ENCODE data around the gene ADGRV1. TPM values are rescaled to one million over a fixed set of nuclear protein-coding genes. Genes with fewer than 3 reads are reported as not detected.
"Not testable (repeated sequence)": the region's sequence is repeated elsewhere in the genome, so short reads cannot be mapped to it uniquely, and the experiment has no call there.

Gene ADGRV1
- polyA plus RNA-seq, 3 donors = 0.18 to 0.33 TPM; not detected in 1

DNA sequence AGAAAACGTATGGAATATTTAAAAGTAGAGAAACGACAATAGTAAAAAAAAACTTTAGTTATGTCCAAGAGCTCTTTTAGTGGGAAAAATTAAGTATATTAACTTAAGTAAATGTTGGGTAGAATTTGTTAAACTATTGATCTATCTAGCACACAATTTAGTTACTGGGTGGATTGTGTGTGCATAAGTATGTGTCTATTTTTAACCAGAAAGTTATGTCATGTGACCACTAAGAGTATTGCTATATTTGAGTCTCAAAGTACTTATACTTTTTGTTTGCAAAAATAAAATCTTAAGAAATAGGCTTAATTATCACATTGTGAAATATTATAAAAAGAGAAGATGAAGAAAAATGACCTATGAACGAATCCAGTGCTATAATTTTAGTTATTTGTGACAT is 56.8 kb downstream of the ADGRV1 start:
- Mint-ChIP-seq H3K27me3 (ENCODE audit: low read depth in 3 of 3) (peaks cover 0 to under 1% (median 0%) of the 10 kb centered on the region in 3 donors), H3K4me1 (peaks cover 26% of the 10 kb centered on the region), H3K36me3 (no peaks in the 10 kb centered on the region), H3K4me3 (no peak overlapping the region), H3K27ac (no peak overlapping the region), H3K9me3 (peaks cover 0 to 3% (median 0%) of the 10 kb centered on the region in 7 donors)
- Histone ChIP-seq H3K36me3 (replicated peaks in 1 of 2; ENCODE audit: control insufficient read depth in 1 of 2, insufficient read depth in 2 of 2, low read length in 2 of 2) (no peaks in the 10 kb centered on the region), H3K4me1 (ENCODE audit: control insufficient read depth in 1 of 2, insufficient read depth in 2 of 2, low read length in 2 of 2) (peaks cover 5 to 18% of the 10 kb centered on the region in 2 donors), H3K27me3 (ENCODE audit: control insufficient read depth in 2 of 2, insufficient read depth in 2 of 2, low read length in 2 of 2) (no peaks in the 10 kb centered on the region), H4K20me1 (ENCODE audit: insufficient read depth, low read length) (no peaks in the 10 kb centered on the region), H3K4me3 (replicated peaks in 1 of 3; ENCODE audit: low read depth in 2 of 3, low read length in 3 of 3) (no peak overlapping the region), H2AFZ (ENCODE audit: insufficient read depth, low read depth, low read length, poor library complexity, severe bottlenecking) (no peak overlapping the region), H3K79me2 (ENCODE audit: insufficient read depth, low read length) (no peaks in the 10 kb centered on the region), H3K4me2 (replicated peaks; ENCODE audit: extremely low read depth, low read length, poor library complexity, severe bottlenecking) (no peak overlapping the region), H3K27ac (ENCODE audit: low read depth in 1 of 2, low read length in 2 of 2) (no peak overlapping the region), H3K9me3 (replicated peaks in 1 of 2; ENCODE audit: control insufficient read depth in 1 of 2, insufficient read depth in 1 of 2, low read length in 2 of 2) (no peaks in the 10 kb centered on the region), H3K9ac (ENCODE audit: insufficient read depth, low read length, poor library complexity, severe bottlenecking) (no peak overlapping the region)
- DNase-seq = no peak
- intact Hi-C loops (cut with micrococcal nuclease) = no loop called here
- TF ChIP-seq, protein P1, sequence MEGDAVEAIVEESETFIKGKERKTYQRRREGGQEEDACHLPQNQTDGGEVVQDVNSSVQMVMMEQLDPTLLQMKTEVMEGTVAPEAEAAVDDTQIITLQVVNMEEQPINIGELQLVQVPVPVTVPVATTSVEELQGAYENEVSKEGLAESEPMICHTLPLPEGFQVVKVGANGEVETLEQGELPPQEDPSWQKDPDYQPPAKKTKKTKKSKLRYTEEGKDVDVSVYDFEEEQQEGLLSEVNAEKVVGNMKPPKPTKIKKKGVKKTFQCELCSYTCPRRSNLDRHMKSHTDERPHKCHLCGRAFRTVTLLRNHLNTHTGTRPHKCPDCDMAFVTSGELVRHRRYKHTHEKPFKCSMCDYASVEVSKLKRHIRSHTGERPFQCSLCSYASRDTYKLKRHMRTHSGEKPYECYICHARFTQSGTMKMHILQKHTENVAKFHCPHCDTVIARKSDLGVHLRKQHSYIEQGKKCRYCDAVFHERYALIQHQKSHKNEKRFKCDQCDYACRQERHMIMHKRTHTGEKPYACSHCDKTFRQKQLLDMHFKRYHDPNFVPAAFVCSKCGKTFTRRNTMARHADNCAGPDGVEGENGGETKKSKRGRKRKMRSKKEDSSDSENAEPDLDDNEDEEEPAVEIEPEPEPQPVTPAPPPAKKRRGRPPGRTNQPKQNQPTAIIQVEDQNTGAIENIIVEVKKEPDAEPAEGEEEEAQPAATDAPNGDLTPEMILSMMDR (IDR thresholded peaks at IDR 0.05) = no peak
- no CpG with 5 or more reads among the region's 3 CpGs for WGBS (ENCODE audit: insufficient coverage)

DNA sequence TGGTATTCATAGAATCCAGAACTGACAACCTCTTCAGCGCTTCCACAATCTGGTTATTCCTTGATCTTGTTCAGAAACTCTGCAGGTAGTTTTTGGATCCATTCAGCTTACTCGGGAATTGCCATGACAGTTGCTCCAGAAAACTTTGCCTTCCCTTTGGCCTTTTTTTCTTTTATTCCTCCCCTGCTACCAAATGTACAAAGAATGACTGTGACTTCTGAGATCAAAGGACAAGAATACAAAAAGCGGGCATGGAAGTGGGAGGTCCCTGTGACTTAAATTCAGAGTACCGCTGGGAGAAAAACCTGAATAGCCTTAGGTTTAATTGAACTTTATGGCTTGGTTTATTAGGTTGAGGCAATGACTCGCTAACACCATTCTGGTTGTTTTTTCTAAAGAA is 59.5 kb downstream of the ADGRV1 start:
- no peak overlapping the region for H2AFZ ChIP-seq (ENCODE audit: insufficient read depth, low read depth, low read length, poor library complexity, severe bottlenecking)
- WGBS (ENCODE audit: insufficient coverage) = 100% methylated on average over 1 of the region's 5 CpGs

DNA sequence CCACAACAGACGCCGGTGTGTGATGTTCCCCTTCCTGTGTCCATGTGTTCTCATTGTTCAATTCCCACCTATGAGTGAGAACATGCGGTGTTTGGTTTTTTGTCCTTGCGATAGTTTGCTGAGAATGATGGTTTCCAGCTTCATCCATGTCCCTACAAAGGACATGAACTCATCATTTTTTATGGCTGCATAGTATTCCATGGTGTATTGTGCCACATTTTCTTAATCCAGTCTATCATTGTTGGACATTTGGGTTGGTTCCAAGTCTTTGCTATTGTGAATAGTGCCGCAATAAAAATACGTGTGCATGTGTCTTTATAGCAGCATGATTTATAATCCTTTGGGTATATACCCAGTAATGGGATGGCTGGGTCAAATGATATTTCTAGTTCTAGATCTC is 61.2 kb downstream of the ADGRV1 start:
- no CpG with 5 or more reads among the region's 6 CpGs for WGBS (ENCODE audit: insufficient coverage)
- H3K27me3 Mint-ChIP-seq (ENCODE audit: low read depth in 3 of 3); H3K79me2 ChIP-seq (ENCODE audit: insufficient read depth, low read length); H3K4me3 ChIP-seq (replicated peaks in 1 of 3; ENCODE audit: low read depth in 2 of 3, low read length in 3 of 3); H3K36me3 Mint-ChIP-seq; H3K4me3 Mint-ChIP-seq; intact Hi-C loops (cut with micrococcal nuclease); H2AFZ ChIP-seq (ENCODE audit: insufficient read depth, low read depth, low read length, poor library complexity, severe bottlenecking); H3K27ac ChIP-seq (ENCODE audit: low read depth in 1 of 2, low read length in 2 of 2); H3K4me2 ChIP-seq (replicated peaks; ENCODE audit: extremely low read depth, low read length, poor library complexity, severe bottlenecking); H3K27me3 ChIP-seq (ENCODE audit: control insufficient read depth in 2 of 2, insufficient read depth in 2 of 2, low read length in 2 of 2); H3K9me3 Mint-ChIP-seq; H3K36me3 ChIP-seq (replicated peaks in 1 of 2; ENCODE audit: control insufficient read depth in 1 of 2, insufficient read depth in 2 of 2, low read length in 2 of 2); H4K20me1 ChIP-seq (ENCODE audit: insufficient read depth, low read length); H3K9ac ChIP-seq (ENCODE audit: insufficient read depth, low read length, poor library complexity, severe bottlenecking); H3K27ac Mint-ChIP-seq; DNase-seq; H3K9me3 ChIP-seq (replicated peaks in 1 of 2; ENCODE audit: control insufficient read depth in 1 of 2, insufficient read depth in 1 of 2, low read length in 2 of 2): not testable (repeated sequence)
- peaks cover 15% of the 10 kb centered on the region for H3K4me1 Mint-ChIP-seq
- peaks cover 0 to 10% of the 10 kb centered on the region in 2 donors for H3K4me1 ChIP-seq (ENCODE audit: control insufficient read depth in 1 of 2, insufficient read depth in 2 of 2, low read length in 2 of 2)

More for the DNA sequence above, 59.5 kb downstream of the ADGRV1 start:
- H3K27me3 ChIP-seq (ENCODE audit: control insufficient read depth in 2 of 2, insufficient read depth in 2 of 2, low read length in 2 of 2) = no peaks in the 10 kb centered on the region
- H3K9me3 ChIP-seq (replicated peaks in 1 of 2; ENCODE audit: control insufficient read depth in 1 of 2, insufficient read depth in 1 of 2, low read length in 2 of 2) = no peaks in the 10 kb centered on the region
- H3K9me3 Mint-ChIP-seq = peaks cover 0 to 5% (median 0%) of the 10 kb centered on the region in 7 donors
- H3K27ac Mint-ChIP-seq = no peak overlapping the region
- TF ChIP-seq, protein P1 (IDR thresholded peaks at IDR 0.05) = no peak
- H3K27me3 Mint-ChIP-seq (ENCODE audit: low read depth in 3 of 3) = no peaks in the 10 kb centered on the region
- H3K79me2 ChIP-seq (ENCODE audit: insufficient read depth, low read length) = no peaks in the 10 kb centered on the region
- H3K36me3 Mint-ChIP-seq = no peaks in the 10 kb centered on the region
- no peak overlapping the region for H3K9ac ChIP-seq (ENCODE audit: insufficient read depth, low read length, poor library complexity, severe bottlenecking)
- peaks cover 4 to 13% of the 10 kb centered on the region in 2 donors for H3K4me1 ChIP-seq (ENCODE audit: control insufficient read depth in 1 of 2, insufficient read depth in 2 of 2, low read length in 2 of 2)
- no peak overlapping the region for H3K4me3 Mint-ChIP-seq
- intact Hi-C loops (cut with micrococcal nuclease) = no loop called here
- no peak for DNase-seq
- peaks cover 19% of the 10 kb centered on the region for H3K4me1 Mint-ChIP-seq
- H3K4me2 ChIP-seq (replicated peaks; ENCODE audit: extremely low read depth, low read length, poor library complexity, severe bottlenecking) = no peak overlapping the region
- no peaks in the 10 kb centered on the region for H4K20me1 ChIP-seq (ENCODE audit: insufficient read depth, low read length)
- no peaks in the 10 kb centered on the region for H3K36me3 ChIP-seq (replicated peaks in 1 of 2; ENCODE audit: control insufficient read depth in 1 of 2, insufficient read depth in 2 of 2, low read length in 2 of 2)
- H3K4me3 ChIP-seq (replicated peaks in 1 of 3; ENCODE audit: low read depth in 2 of 3, low read length in 3 of 3) = no peak overlapping the region
- H3K27ac ChIP-seq (ENCODE audit: low read depth in 1 of 2, low read length in 2 of 2) = no peak overlapping the region

Data from CD14-positive monocyte (primary cell).